ENCODE results near the gene NTN1.

The NTN1 gene

GRCh38 chr17:9200699-9201359 is 179.5 kb downstream of the NTN1 start:
- no peak for DNase-seq

GRCh38 chr17:9202532-9202931 is 181.2 kb downstream of the NTN1 start:
- no peak for DNase-seq

GRCh38 chr17:9203771-9204425 is 182.6 kb downstream of the NTN1 start:
- DNase-seq, result no peak

- DNase-seq, result no peak
Measured at GRCh38 chr17:9204637-9205329, 183.5 kb downstream of the NTN1 start.

GRCh38 chr17:9205520-9206409 is 184.5 kb downstream of the NTN1 start:
- no peak for DNase-seq

- no peak for DNase-seq
Measured at GRCh38 chr17:9206410-9206703, 185.0 kb downstream of the NTN1 start.

- no peak for DNase-seq
Measured at GRCh38 chr17:9206741-9207332, 185.5 kb downstream of the NTN1 start.

GRCh38 chr17:9208381-9209105 is 187.2 kb downstream of the NTN1 start:
- DNase-seq, result no peak

GRCh38 chr17:9209347-9209746 is 188.0 kb downstream of the NTN1 start:
- no peak for DNase-seq

- no peak for DNase-seq
Measured at GRCh38 chr17:9209781-9210370, 188.6 kb downstream of the NTN1 start.

GRCh38 chr17:9211133-9211765 is 189.9 kb downstream of the NTN1 start:
- DNase-seq, result no peak

GRCh38 chr17:9212376-9213302 is 191.3 kb downstream of the NTN1 start:
- DNase-seq, result no peak

GRCh38 chr17:9213303-9213640 is 192.0 kb downstream of the NTN1 start:
- DNase-seq, result no peak

GRCh38 chr17:9215465-9215864 is 194.2 kb downstream of the NTN1 start:
- DNase-seq, result no peak

GRCh38 chr17:9217151-9218056 is 196.1 kb downstream of the NTN1 start:
- no peak for DNase-seq

GRCh38 chr17:9218064-9218635 is 196.8 kb downstream of the NTN1 start:
- DNase-seq, result no peak

GRCh38 chr17:9218911-9219310 is 197.6 kb downstream of the NTN1 start:
- DNase-seq, result no peak

- DNase-seq, result no peak
Measured at GRCh38 chr17:9219631-9220397, 198.5 kb downstream of the NTN1 start.

Data from activated CD8-positive, alpha-beta memory T cell treated with anti-CD3 and anti-CD28 coated beads for 24 hours (primary cell).